SU-DHL-6 (cell line): ENCODE measurements around the gene CADM2.

Source experiments
- CTCF ChIP-seq: fragments of 200-600 bp; sonication (generic); IDR thresholded peaks from one replicate; pipeline ENCODE4 v1.5.1; 2017; ENCODE audit warnings: antibody characterized with exemption, mild to moderate bottlenecking, low read length, moderate library complexity; ENCODE audit not compliant: insufficient read depth, poor library complexity, severe bottlenecking
- EZH2phosphoT487 ChIP-seq: fragments of 200-600 bp; sonication (generic), shearing (Covaris generic); conservative IDR thresholded peaks from 2 replicates; pipeline ENCODE4 v1.6.1; 2018; ENCODE audit warnings: mild to moderate bottlenecking, antibody characterized with exemption, low read length, moderate library complexity, mixed read lengths

- TF ChIP-seq CTCF = no peak
- no peak for TF ChIP-seq EZH2phosphoT487
Measured at GRCh38 chr3:84980456-84980855, 21.7 kb downstream of the CADM2 start.
